Bronchial epithelial cell (primary cell): ENCODE measurements around the gene IL17RB. TPM values are rescaled to one million over a fixed set of nuclear protein-coding genes. Genes with fewer than 3 reads are reported as not detected.
A peak's percentile ranks its signal among the peaks of the same experiment; 100 is the strongest.

Experiments used
- DNase-seq: peaks from one replicate; pipeline ENCODE4 v3.0.0-alpha.2; 2010; ENCODE audit warnings: low read depth
- FAIRE-seq: peaks from 2 replicates; lab custom pipeline; 2011; peaks lifted over from hg19 to GRCh38; lab: Jason Lieb, UNC
- H3K27me3 ChIP-seq: 2 replicates; pipeline ENCODE4 v1.5.1; 2011; ENCODE audit warnings: low read length; ENCODE audit not compliant: control insufficient read depth, insufficient read depth
- H3K36me3 ChIP-seq: 2 replicates; pipeline ENCODE4 v1.5.1; 2011; ENCODE audit warnings: low read length; ENCODE audit not compliant: control insufficient read depth, insufficient read depth
- H3K4me3 ChIP-seq: 2 replicates; pipeline ENCODE4 v1.5.1; 2011; ENCODE audit warnings: mild to moderate bottlenecking, low read depth, low read length, control low read depth
- total RNA-seq: library from RNA; depleted of rRNA; stranded (reverse); fragments of >200 nt; gene quantifications from 2 replicates; pipeline ENCODE4 v1.2.1, GENCODE V29; 2014
- TF ChIP-seq, protein P1 (sequence below): IDR thresholded peaks from 2 replicates; pipeline ENCODE4 v1.5.1; 2011; ENCODE audit warnings: mild to moderate bottlenecking, moderate library complexity, low read length, control low read depth, inconsistent platforms; ENCODE audit not compliant: insufficient read depth, severe bottlenecking

The IL17RB gene
- total RNA-seq, 1 donor from 2014 or later = not detected

DNA sequence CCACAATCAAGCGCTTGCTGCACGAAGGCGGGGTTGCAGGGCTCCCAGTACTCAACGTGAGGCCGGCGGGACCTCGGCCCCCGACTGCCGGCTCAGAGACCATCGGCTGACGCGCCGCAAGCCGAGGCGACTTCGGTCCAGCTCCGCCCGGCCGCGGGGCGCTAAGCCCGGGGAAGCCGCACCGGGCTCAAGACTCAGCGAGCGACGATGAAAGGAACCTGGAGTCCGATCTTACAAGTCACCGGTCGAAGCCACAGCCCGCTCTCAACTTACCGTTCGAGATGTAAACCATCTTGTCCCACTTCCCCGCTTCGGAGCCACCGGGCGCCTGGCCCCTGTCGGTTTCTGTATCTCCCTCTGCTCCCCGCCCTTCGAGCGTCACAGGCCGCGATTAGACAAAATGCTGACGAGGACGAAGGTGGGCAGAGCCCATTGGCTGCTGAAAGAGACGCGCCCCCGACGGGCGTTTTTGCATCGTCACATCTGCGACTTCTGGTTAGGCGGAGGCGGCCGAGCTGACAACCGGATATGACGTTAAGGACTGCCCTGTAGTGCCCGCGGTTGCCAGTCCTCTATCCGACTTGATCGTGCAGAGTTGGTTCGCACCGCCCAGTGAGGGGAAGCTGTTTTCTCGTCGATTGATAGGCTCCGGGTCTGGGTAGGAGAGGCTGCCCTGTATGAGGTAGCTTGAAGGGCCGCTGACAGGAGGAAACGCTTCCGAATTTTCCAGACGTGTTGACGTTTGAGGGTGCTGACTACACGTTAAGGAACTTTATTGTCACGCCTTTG is 45.3 kb downstream of the IL17RB start, which contains the start of gene SELENOK:
TSS of gene SELENOK (minus strand) at position 363 of the 789 bp plus-strand sequence.
- Histone ChIP-seq H3K36me3 (no peaks in the 10 kb centered on the region), H3K27me3 (no peaks in the 10 kb centered on the region), H3K4me3 (peak within 1 kb of the TSS; percentile 97)
- DNase-seq (peak; percentile 97), FAIRE-seq (peak; percentile 91)
- TF ChIP-seq, protein P1, sequence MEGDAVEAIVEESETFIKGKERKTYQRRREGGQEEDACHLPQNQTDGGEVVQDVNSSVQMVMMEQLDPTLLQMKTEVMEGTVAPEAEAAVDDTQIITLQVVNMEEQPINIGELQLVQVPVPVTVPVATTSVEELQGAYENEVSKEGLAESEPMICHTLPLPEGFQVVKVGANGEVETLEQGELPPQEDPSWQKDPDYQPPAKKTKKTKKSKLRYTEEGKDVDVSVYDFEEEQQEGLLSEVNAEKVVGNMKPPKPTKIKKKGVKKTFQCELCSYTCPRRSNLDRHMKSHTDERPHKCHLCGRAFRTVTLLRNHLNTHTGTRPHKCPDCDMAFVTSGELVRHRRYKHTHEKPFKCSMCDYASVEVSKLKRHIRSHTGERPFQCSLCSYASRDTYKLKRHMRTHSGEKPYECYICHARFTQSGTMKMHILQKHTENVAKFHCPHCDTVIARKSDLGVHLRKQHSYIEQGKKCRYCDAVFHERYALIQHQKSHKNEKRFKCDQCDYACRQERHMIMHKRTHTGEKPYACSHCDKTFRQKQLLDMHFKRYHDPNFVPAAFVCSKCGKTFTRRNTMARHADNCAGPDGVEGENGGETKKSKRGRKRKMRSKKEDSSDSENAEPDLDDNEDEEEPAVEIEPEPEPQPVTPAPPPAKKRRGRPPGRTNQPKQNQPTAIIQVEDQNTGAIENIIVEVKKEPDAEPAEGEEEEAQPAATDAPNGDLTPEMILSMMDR = no peak

DNA sequence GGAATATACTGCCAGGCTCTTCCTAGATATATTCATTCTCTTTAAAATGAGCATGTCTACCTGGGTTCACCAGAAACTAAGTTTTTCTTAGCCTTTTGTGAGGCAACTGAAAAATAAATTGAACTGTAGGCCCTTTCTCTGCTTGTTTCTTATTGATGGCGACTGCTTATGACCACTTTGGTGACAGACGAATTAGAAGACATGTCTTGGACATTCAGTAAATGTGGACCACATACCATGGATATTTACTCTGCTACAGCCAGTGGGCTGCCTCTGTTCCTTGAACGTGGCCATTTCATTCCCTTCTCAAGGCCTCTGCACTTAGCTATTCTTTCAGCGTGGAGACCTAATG is 45.9 kb downstream of the IL17RB start:
- Histone ChIP-seq H3K27me3 (no peaks in the 10 kb centered on the region), H3K4me3 (peak overlapping the region; percentile 97), H3K36me3 (no peaks in the 10 kb centered on the region)
- DNase-seq (no peak), FAIRE-seq (no peak)
- TF ChIP-seq, protein P1 = no peak

DNA sequence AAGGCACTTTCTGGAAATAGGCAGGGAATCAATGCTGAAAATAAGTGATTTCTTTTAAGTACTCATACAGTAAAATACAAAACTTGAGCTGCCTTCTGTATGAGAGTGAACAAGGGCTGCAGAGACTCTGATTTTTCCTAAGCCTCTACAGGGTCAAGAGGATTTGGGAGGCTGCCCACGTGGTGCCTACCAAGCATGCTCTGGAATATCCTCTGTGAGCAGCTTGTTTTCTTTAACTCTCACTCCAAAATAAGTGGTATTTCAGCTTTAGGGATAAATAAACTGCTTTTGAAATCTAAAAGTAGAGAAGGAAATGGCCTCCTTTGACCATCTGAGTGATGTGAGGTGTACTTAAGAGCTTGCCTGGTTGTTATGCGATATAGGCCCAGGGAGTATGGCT is 53.4 kb downstream of the IL17RB start:
- H3K4me3 ChIP-seq = no peak overlapping the region
- H3K27me3 ChIP-seq = peaks cover 2% of the 10 kb centered on the region
- FAIRE-seq = no peak
- TF ChIP-seq, protein P1 = no peak
- no peaks in the 10 kb centered on the region for H3K36me3 ChIP-seq
- DNase-seq = no peak

DNA sequence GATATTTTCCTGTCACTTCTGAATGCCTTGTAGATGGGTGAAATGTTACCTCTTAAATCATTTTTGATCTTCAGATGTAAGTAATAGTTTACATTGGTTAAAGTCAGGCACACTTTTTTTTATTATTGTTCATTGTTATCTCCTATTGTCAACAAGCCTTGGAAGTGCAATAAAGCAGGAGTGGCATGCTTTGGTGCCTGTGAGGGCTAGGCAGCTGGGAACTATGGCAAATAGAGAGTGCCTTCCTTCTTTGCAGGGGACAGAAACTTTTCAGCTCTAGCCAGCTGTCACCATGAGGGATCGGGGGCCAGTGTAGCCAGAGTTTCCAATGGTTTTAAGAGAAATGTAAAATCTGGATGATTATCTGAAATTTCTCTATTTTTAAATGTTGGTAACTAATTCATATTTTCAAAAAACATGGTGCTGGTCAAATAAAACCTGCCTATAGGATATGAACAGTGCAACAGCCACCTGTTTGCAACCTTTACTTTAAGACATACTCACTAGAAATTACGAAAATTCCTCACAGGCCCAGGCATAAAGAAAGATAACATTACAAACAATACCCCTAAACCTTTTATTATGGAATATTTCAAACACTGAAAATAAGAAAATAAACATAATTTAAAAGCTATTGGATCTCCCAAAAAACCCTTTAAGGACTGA is 54.4 kb downstream of the IL17RB start:
- no peak for FAIRE-seq
- peaks cover 2% of the 10 kb centered on the region for H3K27me3 ChIP-seq
- TF ChIP-seq, protein P1 = no peak
- H3K4me3 ChIP-seq = no peak overlapping the region
- no peaks in the 10 kb centered on the region for H3K36me3 ChIP-seq
- no peak for DNase-seq

DNA sequence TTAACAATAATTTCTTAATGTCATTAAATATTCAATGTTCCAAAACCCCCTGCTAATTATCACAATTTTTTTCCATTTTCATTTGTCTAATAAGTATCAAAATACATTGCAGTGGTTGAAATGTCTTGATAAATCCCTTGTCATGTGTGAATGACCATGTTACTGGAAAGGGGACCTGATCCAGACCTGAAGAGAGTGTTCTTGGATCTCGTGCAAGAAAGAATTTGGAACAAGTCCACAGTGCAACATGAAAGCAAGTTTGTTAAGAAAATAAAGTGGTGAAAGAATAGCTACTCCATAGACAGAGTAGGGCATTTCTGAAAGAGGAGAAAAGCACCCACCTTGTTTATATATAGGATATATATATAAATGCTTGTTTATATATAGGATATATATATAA is 55.7 kb downstream of the IL17RB start:
- Histone ChIP-seq H3K36me3 (no peaks in the 10 kb centered on the region), H3K4me3 (no peak overlapping the region), H3K27me3 (peaks cover 2% of the 10 kb centered on the region)
- DNase-seq (no peak), FAIRE-seq (no peak)
- TF ChIP-seq, protein P1 = no peak
